GM18517 (cell line): ENCODE data around the gene C1orf210.

Experiments used
- ATAC-seq: cut with Tn5 transposase; IDR thresholded peaks from one replicate; pipeline ENCODE4 v1.9.1; 2021; ENCODE audit warnings: mild to moderate bottlenecking, moderate library complexity; ENCODE audit not compliant: unreplicated experiment

C1orf210 gene

DNA sequence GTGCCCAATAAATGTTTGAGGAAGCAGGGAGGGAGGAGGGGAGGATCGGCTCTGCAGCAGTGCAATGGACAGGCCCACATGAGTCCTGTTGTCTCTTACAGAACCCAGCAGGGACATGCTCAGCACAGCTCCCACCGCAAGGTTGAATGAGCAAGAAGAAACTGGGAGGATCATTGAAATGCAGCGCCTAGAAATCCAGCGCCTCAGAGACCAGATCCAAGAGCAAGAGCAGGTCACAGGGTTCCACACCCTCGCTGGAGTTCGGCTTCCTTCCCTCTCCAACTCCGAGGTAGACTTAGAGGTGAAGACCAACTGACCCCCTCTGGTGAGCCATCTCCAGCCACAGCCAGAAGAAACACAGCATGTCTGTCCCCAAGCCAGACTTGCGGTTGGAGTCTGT, 31.5 kb downstream of the C1orf210 start:
- no peak for ATAC-seq

DNA sequence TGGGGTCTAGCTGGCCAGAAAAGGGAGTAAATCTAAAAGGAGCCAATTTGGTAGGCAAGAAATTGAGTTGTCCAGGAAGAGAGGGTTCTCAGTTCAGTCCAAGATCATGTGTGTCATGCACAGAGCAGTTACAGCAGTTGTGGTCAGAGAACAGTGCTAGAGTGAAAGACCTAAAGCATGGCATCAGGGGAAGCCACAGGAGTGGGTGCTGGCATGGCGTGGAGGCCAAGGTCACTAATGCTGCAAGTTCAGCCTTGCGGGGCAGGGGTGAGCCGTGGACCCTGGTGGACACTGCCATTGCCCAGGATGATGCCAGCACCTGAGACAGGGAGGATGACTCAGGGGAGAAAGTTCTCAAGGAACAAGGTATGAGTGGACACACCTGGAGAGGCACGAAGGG, 32.2 kb downstream of the C1orf210 start:
- ATAC-seq: no peak

DNA sequence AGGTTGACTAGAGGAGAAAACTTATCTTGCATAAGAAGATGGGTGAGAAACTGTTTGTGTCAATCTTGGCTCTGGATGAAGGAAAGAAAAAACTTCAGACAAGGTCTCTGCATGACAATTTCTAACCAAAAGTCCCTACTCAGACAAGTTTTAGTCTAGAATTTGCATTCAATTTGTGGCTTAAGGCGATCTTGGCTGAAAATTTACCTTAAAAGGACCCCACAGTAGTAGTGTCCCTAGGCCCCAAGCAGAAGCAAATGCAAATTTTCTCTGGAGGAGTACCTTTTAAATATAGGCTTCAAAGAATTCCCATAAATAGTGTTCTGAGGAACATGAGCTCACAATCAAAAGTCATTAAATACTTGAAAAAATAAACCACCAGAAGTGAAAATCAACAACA, 33.2 kb downstream of the C1orf210 start:
- ATAC-seq: no peak

DNA sequence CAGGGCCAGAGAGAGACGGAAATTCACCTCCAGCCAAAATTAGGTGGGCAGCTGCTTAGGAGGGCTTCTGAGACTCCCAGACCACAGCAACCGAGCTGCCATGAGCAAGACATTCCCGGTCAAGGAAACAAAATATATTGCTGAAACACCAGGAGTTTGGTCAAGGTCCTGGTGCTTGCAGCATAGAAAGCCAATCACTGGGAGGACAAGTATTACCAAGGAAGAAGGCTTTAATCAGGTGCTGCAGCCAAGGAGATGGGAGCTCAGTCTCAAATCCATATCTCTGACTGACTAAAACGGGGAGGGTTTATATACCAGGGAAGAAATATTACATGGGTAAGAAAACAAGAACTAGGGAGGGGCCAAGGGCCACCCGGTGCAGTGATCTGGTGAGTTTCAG, 34.4 kb downstream of the C1orf210 start:
- ATAC-seq: no peak

DNA sequence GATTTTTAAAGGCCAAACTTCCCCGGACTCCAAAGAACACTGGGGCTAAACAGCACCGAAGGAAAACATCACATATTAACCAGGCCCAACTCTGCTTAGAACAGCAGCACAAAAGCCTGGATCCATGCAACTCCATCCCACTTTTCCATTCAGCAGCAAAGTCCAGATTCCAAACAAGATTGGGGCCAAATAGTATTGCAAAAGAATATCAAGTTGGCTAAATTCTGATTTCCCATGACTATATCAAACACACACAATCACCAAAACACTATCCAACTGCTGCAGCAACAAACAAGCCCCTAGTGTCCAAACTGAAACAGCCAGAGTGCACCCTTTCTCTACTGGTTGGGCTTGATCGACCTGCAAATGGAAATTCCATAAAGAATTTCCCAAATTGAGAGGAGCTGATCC, 35.0 kb downstream of the C1orf210 start:
- no peak for ATAC-seq

DNA sequence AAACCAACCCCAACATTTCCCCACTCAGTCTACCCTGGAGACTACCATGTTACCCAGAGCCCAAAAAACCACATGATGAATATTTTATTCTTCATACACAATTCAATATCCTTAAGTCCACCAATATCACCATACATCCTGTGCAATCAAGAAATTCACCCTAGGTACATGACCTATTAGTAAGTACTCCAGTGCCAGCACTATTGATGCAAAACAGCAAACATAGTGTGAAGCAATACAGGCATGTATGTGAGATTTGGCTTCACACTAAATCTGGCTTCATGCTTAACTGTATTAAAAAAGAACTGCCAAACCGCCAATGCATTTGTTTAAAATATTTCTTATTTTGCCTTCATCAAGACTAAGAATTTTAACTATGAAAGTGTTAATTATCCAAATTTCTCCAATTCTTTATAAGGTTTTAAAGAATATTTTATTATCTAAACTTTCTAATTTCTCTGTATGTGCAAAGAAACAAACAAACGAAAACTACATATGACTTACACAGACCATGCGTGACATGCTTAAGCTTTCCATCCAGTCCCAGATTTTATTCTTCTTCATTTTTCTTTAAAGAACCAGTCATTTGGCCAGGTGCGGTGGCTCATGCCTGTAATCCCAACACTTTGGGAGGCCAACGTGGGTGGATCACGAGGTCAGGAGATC, 38.0 kb downstream of the C1orf210 start:
- no peak for ATAC-seq

DNA sequence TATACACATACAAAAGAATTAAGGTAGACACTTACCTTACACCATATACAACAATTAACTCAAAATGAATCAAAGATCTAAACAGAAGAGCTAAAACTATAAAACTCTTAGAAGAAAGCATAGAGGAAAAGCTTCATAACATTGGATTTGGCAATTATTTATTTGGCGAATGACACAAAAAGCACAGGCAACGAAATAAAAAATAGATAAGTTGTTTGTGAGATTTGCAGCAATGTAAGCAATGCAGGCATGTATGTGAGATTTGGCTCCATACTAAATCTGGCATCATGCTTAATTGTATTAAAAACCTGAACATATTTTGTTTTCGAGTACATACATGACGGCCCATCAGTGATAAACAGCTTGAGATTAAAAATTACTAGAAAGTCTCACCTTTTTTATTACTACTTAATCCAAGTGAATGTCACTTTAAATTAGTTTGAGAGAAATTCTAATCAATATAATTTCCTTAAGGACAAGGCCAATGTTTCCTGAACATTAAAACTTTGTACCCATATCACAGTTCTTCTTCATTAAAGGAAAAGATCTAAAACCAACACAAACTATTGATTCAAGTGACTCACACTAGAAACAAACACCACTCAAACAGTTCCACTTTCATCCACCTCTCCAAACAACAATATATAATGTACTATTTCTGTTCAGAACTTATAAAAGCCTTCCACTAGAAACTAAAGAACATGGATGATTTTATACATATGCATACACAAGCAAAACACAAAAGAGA, 38.7 kb downstream of the C1orf210 start:
- no peak for ATAC-seq

DNA sequence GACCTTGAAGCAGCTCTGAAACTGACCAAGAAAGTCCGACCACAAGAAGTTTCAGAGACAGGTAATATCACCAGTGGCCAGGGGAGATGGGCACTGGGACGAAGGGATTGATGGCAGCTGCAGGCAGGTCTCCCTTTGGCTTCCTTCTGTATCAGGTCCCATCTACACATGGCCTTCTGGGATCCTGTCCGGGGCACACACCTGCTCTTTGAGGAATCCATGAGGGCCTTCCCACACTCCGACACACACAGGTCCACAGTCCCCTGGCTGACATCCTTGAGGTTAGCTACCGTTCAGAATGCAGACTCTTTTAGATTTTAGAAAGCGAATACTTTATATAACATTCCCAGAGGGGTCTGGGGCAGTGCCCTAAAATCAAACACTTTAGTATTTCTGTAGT, 42.1 kb downstream of the C1orf210 start:
- no peak for ATAC-seq

DNA sequence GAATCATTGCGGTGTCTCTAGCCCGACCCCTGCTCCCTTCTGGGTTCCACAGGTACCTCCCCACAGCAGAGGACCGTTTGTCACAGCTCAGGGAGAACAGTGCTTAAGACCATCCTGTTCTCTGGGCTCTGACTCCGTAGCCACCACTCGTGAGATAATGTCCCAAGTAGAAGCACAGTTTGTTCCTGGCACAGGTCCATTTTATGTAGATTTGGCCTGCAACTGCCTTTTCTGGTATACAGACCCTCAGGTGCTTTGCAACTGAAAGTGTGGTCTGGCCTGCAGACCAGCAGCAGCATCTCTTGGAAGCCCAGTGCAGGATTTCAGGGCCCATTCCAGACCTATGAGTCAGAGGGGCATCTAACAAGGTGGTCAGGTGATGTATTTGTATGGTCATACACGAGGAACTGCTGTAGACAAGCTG, 44.0 kb downstream of the C1orf210 start:
- no peak for ATAC-seq

DNA sequence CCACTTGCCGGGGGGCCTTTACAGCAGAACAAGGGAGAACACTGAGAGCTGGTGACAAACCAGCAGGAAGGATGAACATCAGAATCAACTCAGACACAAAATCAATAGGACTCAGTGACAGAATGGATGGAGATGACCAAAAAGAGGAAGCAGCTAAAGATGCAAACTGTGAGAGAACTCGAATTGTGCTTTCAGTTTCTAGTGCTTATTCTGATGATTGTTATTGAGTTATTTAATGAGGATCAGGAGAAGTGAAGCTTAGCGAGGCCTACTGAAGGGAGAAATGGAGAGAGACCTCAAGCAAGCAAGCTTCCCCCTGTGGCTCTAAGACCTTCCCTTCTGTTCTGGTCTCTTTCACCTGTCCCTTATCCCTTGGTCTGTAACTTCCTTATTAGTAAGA, 45.9 kb downstream of the C1orf210 start:
- ATAC-seq: peak; percentile 87

DNA sequence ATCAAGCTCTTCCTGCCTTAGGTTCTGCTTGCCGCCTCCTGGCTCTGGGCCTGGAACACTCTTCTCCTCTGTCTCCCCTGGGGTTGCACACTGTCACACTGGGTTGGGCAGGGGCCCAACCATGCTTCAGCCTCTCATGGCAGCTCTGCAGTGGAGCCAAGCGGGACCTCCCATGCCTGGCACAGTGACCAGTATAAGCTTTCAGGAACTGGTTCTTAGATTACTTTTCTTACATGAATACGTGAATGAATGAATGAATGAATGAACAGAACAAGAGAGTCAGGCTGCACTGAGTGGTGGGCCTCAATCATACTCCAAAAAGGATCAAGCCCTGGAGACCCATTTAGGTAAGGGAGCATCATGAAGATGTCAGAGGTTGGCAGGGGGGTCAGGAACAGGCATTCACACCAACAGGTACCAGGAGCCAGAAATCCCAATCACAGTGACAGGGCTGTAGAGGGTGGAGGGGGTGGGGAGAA, 46.4 kb downstream of the C1orf210 start:
- no peak for ATAC-seq

DNA sequence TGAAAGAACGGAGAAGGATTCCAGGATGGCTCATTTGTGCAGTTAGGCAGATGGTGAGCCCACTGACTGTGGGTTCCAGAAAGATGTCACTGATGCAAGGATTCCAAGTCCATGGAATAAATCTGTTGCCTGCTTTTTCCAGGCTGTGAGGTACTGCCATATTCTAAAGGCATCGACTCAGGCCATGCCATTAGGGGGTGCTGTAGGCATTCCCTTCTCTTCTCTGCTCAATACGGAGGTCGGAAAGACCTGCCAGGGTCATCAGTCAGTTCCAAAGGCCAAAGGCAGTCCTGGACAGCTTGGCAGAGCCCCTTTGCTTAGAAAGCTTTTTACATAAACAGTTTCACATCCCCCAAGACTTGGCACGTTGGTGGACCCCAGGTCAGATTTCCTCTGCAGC, 47.3 kb downstream of the C1orf210 start:
- no peak for ATAC-seq

DNA sequence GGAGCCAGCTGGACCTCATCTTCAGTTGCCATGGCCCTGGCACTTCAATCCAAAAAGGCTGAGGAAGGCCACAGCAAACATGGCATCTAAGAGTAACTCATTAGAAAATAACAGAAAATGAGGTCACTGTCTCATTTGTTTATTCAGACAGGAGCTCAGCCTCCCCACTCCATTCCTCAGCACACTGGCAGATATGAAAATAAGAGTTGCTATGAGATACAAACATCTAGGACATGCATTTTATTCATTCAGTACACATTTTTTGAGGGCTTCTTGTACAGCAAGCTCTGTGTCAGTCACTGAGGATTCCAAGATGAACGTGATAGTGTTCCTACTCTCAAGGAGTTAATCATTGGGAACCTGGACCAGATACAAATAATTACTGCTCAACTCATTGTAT, 48.3 kb downstream of the C1orf210 start:
- no peak for ATAC-seq

DNA sequence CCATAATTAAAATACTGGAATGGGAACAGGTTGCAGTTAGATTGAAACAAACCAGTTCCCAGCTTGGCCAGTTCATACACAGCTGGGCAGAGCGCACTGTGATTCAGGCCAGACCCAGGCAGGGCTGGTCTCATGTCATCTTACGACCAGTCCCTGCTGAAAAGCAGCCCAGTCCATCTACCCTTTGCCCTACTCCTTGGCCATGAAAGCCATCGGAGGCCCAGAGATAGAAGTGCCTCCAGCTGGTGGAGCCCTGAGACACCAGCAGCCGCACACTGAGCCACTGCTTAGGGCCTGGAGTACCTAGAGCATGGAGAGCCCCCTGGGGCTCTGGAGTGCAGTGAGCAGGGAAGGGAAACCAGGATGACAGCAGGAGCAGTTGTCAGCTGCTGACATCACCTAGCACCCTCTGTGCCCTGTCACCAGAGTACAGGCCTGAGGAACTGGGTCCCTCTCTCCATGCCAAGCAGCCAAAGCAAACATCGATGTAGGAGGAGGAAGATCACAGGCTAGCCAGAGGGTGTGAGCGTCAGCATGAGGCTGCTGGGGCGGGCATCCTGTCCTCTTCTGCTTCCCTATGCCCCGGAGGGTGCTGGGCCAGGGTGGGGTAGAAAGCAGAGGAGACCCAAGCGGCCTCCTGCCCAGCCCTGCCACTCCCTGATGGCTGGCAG, 49.8 kb downstream of the C1orf210 start:
- ATAC-seq: no peak

DNA sequence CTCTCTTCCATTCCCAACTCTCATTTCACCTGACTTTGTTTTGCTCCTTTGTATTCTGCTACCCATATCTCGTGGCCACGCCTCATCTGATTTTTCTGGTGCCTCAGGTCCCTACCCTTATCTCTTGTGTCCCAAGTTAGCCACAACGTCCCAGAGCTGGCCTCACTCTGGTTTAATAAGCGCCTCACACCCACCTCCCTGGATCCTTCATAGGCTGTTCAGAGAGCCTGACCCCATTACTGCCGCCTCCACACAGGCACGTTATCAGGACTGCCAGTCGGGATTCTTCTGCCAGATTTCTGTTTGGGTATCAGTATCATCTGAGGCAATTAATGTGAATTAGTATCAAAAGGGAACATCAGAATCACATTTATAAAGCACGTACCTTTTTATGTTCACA, 50.3 kb downstream of the C1orf210 start:
- no peak for ATAC-seq

DNA sequence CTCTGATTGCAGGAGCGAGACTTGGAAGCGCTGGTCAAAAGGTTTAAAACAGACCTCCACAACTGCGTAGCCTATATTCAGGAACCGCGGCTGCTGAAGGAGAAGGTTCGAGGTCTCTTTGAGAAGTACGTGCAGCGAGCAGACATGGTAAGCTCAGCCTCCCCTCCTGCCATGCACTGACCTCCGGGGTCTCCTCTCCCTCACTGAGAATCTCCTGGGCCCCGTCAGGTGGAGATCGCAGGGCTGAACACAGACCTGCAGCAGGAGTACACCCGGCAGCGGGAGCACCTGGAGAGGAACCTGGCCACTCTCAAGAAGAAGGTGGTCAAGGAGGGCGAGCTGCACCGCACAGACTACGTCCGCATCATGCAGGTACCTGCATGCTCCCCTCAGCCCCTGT, 51.1 kb downstream of the C1orf210 start:
- no peak for ATAC-seq

DNA sequence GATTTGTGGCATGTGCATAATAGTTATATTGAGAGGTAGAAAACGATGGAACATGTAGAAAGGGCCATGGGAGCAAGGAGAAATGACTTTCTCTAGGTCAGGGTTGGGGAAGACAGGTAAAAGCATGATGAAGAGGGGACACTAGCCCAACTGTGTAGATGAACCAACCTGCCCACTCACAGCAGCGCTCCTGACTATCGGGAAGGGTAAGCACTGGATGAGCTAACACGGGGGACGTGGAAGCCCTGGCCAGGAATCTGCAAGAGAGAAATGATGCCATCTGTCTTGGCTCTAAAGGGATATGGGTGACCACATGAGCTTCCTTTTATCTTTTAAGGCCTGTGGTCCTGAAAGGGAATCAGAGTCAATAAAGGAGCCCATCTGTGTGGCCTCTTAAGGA, 51.8 kb downstream of the C1orf210 start:
- ATAC-seq: no peak

DNA sequence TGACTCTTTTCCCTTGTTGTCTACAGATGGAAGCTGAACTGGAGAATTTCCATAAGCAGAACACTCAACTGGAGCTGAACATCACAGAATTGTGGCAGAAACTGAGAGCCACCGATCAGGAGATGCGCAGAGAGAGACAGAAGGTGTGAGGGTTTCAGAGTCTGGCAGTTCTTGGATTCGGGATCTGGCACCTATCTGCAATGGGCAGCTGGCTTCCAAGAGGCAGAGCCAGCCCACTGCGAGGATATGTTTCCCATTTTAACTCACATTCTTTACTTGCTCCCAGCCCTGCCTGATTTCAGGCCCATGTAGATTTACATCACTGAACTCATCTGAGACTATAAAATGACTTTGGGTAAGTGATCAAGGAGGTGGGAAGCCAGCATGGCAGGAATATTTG, 52.9 kb downstream of the C1orf210 start:
- no peak for ATAC-seq

DNA sequence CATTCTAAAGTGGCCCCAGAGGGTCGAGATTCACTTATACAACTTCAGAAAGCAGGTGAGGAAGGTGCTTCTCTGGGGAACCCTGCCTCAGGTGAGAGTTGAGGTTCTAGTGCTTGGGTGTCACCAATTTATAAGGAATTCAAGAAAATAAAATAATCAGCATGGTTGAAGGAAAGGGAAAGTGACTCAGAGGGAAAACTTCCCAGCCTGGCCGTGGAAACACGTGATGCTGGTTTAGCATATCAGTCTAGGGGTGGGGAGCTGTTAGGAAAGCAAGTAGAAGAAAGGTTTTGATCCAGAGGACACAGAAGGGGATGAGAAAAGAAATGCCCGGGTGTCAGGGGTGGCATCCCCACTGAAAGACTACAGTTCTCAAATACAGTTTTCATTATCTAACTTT, 53.3 kb downstream of the C1orf210 start:
- no peak for ATAC-seq
